GM18867 (cell line): ENCODE measurements around the gene NFAM1.

Experiments
- ATAC-seq: cut with Tn5 transposase; IDR thresholded peaks from one replicate; pipeline ENCODE4 v1.9.1; 2021; ENCODE audit warnings: mild to moderate bottlenecking, moderate library complexity; ENCODE audit not compliant: unreplicated experiment

The NFAM1 gene

DNA sequence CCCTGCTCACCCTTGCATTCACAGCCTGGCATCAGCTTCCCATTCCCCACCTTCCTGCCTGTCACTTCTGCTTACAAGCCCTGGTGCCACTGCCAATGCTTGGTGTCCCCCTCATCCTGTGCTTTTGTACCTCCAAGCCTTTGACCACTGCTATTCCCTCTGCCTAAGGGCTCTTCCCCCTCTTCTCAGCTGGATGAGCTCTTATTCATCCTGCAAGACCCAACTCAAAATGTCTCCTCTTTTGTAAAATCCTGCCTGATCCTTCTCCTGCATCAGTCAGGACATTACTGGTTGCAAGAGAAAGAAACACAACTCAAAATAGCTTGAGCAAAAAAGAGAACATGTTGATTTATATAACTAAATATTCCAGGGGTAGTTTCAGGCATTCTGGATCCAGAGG lies 94.8 kb downstream of the NFAM1 start:
- no peak for ATAC-seq

GRCh38 chr22:42336527-42337227 lies 95.5 kb downstream of the NFAM1 start:
- ATAC-seq, result no peak

GRCh38 chr22:42335839-42336378 lies 96.3 kb downstream of the NFAM1 start:
- ATAC-seq, result no peak

- no peak for ATAC-seq
Observed at GRCh38 chr22:42334875-42335512, 97.2 kb downstream of the NFAM1 start.

DNA sequence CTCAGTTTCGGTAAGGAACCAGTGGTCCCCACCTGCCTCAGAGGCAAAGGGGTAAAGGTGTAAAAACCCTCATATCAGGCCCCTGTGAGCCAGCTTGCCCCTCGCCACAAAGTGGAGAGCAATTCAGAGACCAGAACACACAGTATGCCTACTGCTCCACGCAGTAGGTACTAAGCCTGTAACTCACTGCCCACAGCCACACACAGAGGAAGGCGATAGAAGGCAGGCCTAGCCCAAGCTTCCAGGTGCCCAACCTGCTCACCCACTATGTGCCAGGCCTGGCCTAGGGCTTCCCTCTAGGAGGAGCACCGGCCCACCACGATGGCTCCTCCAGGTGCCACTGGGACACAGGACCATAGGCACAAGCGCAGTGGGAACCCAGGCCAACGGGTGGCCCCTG lies 98.7 kb downstream of the NFAM1 start:
- no peak for ATAC-seq

GRCh38 chr22:42332089-42332488 lies 100.1 kb downstream of the NFAM1 start:
- ATAC-seq, result no peak

GRCh38 chr22:42331014-42331413 lies 101.2 kb downstream of the NFAM1 start:
- no peak for ATAC-seq
